GM19035 (cell line): ENCODE measurements around the gene PATZ1.

Experiments used
- ATAC-seq: cut with Tn5 transposase; IDR thresholded peaks from one replicate; pipeline ENCODE4 v1.9.1; 2021; ENCODE audit not compliant: unreplicated experiment

The PATZ1 gene

GRCh38 chr22:31343235-31344191, 2.6 kb downstream of the PATZ1 start:
- ATAC-seq = no peak

GRCh38 chr22:31342389-31343140, 3.6 kb downstream of the PATZ1 start:
- no peak for ATAC-seq

- ATAC-seq = no peak
Measured at GRCh38 chr22:31341386-31342088, 4.6 kb downstream of the PATZ1 start.

GRCh38 chr22:31340765-31341247, 5.3 kb downstream of the PATZ1 start:
- ATAC-seq = no peak

GRCh38 chr22:31340360-31340759, 5.8 kb downstream of the PATZ1 start:
- ATAC-seq = no peak

GRCh38 chr22:31339148-31339832, 6.9 kb downstream of the PATZ1 start:
- ATAC-seq = no peak

GRCh38 chr22:31337178-31337577, 9.0 kb downstream of the PATZ1 start:
- ATAC-seq = no peak

GRCh38 chr22:31334329-31334728, 11.8 kb downstream of the PATZ1 start:
- ATAC-seq = no peak

GRCh38 chr22:31333641-31334040, 12.5 kb downstream of the PATZ1 start:
- no peak for ATAC-seq

- ATAC-seq = no peak
Measured at GRCh38 chr22:31332886-31333285, 13.3 kb downstream of the PATZ1 start.

GRCh38 chr22:31332010-31332409, 14.1 kb downstream of the PATZ1 start:
- ATAC-seq = no peak

GRCh38 chr22:31329453-31330215, 16.5 kb downstream of the PATZ1 start:
- no peak for ATAC-seq

GRCh38 chr22:31329029-31329428, 17.1 kb downstream of the PATZ1 start:
- no peak for ATAC-seq

- no peak for ATAC-seq
Measured at GRCh38 chr22:31328544-31328960, 17.6 kb downstream of the PATZ1 start.

GRCh38 chr22:31327806-31328543, 18.2 kb downstream of the PATZ1 start:
- ATAC-seq = no peak

GRCh38 chr22:31326877-31327276, 19.3 kb downstream of the PATZ1 start:
- ATAC-seq = no peak

- ATAC-seq = no peak
Measured at GRCh38 chr22:31323578-31324550, 22.3 kb downstream of the PATZ1 start.

- no peak for ATAC-seq
Measured at GRCh38 chr22:31321421-31321820, 24.7 kb downstream of the PATZ1 start.
